Measurements from ENCODE around the gene LRRC27. TPM values are rescaled to one million over a fixed set of nuclear protein-coding genes. Genes with fewer than 3 reads are reported as not detected.
"Not testable (repeated sequence)": the region's sequence is repeated elsewhere in the genome, so short reads cannot be mapped to it uniquely, and the experiment has no call there.

LRRC27 gene
- total RNA-seq, 1 donor from 2014 or later: 12.4 TPM

- DNase-seq (ENCODE audit: low spot score): not testable (repeated sequence)
Observed at GRCh38 chr10:132337854-132338253, 5.9 kb downstream of the LRRC27 start.

DNA sequence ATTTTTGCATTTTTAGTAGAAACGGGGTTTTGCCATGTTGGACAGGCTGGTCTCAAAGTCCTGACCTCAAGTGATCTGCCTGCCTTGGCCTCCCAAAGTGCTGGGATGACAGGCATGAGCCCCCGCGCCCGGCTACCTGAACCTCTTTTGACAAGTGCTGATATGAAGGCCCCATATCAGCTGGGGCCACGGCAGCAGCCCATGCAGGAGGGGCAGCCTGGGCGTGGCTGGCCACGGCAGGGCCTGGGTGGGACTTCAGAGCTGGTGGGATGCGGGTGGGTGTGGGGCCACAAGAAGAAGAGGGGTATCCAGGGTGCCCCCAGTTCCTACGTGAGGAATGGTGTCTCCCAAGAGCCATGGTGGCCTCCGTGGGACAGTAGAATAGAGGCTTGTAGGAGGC, 6.9 kb downstream of the LRRC27 start:
- DNase-seq (ENCODE audit: low spot score): no peak

- no peak for DNase-seq (ENCODE audit: low spot score)
Observed at GRCh38 chr10:132339276-132339675, 7.3 kb downstream of the LRRC27 start.

DNA sequence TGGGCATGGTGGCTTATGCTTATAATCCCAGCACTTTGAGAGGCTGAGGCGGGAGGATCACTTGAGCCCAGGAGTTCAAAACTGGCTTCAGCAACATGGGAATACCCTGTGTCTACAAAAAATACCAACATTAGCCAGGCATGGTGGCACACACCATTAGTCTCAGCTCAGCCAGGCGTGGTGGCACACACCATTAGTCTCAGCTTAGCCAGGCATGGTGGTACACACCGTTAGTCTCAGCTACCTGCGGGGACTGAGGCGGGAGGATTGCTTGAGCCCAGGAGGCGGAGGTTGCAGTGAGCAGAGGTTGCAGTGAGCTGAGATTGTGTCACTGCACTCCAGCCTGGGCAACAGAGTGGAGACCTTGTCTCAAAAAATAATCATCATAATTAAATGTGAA, 9.0 kb downstream of the LRRC27 start:
- no peak for DNase-seq (ENCODE audit: low spot score)

DNA sequence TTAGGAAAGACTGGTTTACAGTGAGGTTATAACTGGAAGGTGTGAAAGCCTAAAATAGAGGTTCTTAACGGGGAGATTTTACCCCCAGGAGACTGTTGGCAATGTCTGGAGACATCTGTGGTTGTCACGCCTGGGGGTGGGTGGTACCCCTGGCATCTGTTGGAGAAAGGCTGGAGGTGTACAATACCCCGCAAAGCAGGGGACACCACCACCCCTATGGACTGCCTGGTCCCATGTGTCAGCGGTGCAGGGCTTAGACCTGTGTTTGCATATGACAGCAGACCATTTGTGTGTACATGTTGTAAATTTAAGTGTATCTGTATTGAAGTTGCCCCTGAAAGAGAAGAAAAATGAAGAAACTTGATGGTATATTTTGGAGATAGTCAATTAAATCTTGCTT, 9.8 kb downstream of the LRRC27 start:
- no peak for DNase-seq (ENCODE audit: low spot score)

- DNase-seq (ENCODE audit: low spot score): no peak
Observed at GRCh38 chr10:132342553-132342952, 10.6 kb downstream of the LRRC27 start.

GRCh38 chr10:132344386-132344785, 12.4 kb downstream of the LRRC27 start:
- no peak for DNase-seq (ENCODE audit: low spot score)

GRCh38 chr10:132345345-132345744, 13.4 kb downstream of the LRRC27 start:
- DNase-seq (ENCODE audit: low spot score): no peak

- no peak for DNase-seq (ENCODE audit: low spot score)
Observed at GRCh38 chr10:132346806-132347205, 14.8 kb downstream of the LRRC27 start.

DNA sequence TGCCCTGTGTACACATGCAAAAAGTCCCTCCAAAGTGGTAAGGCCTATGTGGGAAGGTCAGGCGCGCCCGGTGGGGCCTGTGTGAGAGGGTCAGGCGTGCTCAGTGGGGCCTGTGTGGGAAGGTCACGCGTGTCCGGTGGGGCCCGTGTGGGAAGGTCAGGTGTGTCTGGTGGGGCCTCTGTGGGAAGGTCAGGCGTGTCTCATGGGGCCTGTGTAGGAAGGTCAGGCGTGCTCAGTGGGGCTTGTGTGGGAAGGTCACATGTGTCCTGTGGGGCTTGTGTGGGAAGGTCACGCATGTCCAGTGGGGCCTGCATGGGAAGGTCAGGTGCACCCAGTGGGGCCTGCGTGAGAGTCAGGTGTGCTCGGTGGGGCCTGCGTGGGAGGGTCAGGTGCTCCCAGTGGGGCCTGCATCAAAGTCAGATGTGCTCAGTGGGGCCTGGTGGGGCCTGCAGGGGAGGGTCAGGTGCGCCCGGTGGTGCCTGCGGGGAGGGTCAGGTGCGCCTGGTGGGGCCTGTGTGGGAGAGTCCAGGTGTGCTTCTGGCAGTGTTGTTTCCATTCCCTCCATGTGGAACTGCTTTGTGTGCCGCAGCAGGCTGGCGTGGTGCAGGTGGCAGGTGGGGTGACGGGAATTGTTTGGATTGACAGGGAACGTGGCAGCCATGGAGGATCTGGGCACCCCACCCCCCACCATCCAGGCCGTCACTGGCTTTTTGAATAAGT, 15.4 kb downstream of the LRRC27 start:
- no peak for DNase-seq (ENCODE audit: low spot score)

DNA sequence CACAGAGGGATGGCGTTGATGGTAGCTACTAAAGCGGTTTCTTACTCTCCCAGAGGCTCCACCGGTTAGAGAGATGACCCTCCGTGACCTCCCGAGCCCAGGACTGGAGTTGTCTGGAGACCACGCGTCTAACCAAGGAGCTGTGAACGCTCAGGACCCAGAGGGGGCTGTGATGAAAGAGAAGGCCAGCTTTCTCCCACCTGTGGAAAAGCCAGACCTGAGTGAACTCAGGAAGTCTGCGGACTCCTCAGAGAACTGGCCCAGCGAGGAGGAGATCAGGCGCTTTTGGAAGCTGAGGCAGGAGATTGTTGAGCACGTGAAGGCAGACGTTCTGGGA, 15.9 kb downstream of the LRRC27 start:
- DNase-seq (ENCODE audit: low spot score): no peak

DNA sequence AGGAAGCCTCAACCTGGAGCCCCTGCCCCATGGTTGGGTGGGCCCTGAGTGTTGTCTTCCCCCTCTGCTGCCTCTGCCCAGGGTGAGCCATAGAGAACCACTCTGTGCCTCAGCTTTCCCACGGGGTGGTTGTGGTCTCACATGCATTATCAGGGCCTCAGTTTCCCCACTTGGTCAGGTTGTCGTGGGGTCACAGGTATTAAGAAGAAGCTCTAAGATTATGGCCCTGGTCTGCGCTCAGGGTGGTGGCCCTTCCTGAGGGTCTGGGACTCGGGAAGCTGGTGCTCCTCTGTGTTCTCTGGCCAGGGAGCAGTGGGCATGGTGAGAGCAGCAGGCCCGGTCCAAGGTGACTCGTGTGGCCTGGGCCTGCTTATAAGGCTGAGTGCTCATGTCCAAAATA, 17.8 kb downstream of the LRRC27 start:
- DNase-seq (ENCODE audit: low spot score): no peak

GRCh38 chr10:132350391-132350790, 18.4 kb downstream of the LRRC27 start:
- DNase-seq (ENCODE audit: low spot score): no peak

DNA sequence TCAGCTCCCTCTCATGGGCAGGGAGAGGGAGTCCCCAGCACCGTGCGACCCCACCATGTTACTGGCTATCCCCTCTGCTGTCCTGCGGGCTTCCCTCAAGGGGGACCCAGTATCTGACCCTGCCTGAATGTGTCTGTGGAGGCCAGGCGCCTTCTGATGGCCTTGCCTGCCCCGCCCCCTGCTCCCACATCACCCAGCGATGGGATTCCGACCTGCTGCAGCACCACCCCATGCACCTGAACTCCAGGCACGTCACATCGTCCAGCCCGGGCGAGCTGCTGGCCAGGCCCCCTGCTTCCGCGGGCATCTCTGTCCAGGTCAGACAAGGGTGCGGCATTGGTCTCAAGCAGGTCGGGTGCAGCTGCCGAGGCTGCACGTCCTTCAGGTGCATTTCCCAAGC, 19.0 kb downstream of the LRRC27 start:
- DNase-seq (ENCODE audit: low spot score): no peak

DNA sequence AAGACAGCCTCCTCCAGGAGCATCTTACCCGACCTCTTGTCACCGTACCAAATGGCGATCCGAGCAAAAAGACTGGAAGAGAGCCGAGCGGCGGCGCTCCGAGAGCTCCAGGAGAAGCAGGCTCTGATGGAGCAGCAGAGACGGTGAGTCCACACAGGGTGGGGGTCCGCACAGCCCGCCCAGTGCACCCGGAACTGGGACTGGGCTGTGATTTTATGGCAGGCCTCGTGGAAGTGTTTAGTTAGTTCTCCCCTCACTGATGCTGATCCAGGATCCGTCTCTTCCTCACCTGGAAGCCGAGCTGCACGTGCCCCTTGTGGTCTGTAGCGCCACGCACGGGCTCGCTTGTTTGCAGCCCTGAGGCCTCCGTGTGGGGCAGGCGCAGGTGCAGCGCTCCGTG, 19.6 kb downstream of the LRRC27 start:
- DNase-seq (ENCODE audit: low spot score): no peak

GRCh38 chr10:132352462-132353308, 20.7 kb downstream of the LRRC27 start:
- peak; percentile 75 for DNase-seq (ENCODE audit: low spot score)

- no peak for DNase-seq (ENCODE audit: low spot score)
Observed at GRCh38 chr10:132353456-132354355, 21.7 kb downstream of the LRRC27 start.

DNA sequence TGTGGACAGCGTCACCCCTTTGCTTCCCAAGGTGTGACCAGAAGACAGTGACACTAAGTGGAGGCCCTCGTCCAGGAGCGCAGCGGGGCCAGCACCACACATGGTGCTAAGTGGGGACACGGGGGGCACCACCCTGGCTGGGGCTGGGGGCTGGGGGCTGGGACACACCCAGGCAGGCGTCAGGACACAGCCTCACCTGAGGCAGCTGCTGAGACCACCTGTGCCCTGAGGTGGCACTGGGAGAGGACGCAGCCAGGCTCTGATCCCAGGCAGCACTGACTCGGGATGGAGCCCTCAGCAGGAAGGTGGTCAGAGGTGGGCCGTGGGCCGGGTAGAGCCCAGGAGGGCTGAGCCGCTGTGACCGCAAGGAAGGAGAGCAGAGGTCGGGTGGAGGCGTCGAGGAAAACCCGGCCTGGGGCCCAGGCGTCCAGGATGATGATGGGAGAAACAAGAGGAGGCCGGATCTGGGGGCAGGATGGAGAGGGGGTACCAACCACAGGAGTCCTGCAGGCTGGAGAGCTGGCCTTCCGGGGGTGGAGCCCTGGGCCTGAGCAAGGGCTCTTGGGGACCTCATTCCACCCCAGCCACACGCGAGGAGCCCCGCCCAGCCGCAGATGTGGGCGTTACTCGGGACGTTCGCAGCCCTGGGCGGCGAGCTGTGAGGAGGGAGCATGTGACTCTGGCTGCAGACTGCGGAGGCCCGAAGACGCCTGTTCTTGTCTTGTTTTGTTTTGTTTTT, 22.5 kb downstream of the LRRC27 start:
- DNase-seq (ENCODE audit: low spot score): no peak

GRCh38 chr10:132355297-132355696, 23.3 kb downstream of the LRRC27 start:
- no peak for DNase-seq (ENCODE audit: low spot score)

GRCh38 chr10:132355754-132356153, 23.8 kb downstream of the LRRC27 start:
- no peak for DNase-seq (ENCODE audit: low spot score)

GRCh38 chr10:132356621-132357195, 24.7 kb downstream of the LRRC27 start:
- DNase-seq (ENCODE audit: low spot score): no peak

All from mucosa of gallbladder (tissue), 1 donor.